OCI-LY3 (cell line): ENCODE data around the gene CACNA2D3.

Source experiments
- H2AFZ ChIP-seq: fragments of 200-600, 300-600 bp; shearing (Covaris generic); 2 replicates; pipeline ENCODE4 v1.6.0; 2014; ENCODE audit warnings: antibody characterized with exemption, low read depth, low read length
- H3K27ac ChIP-seq: fragments of 200-600, 300-600 bp; sonication (generic); 2 replicates; pipeline ENCODE4 v1.5.1; 2014; ENCODE audit warnings: mild to moderate bottlenecking, low read length, moderate library complexity, mixed read lengths
- H3K27me3 ChIP-seq: fragments of 200-600, 300-600 bp; sonication (generic); 2 replicates; pipeline ENCODE4 v1.6.1; 2014; ENCODE audit warnings: low read depth, low read length, mixed read lengths
- H3K36me3 ChIP-seq: fragments of 200-600, 300-600 bp; sonication (generic); replicated peaks from 2 replicates; pipeline ENCODE3; 2014; ENCODE audit warnings: low read depth, low read length, mixed read lengths
- H3K4me1 ChIP-seq: fragments of 300-600, 200-600 bp; sonication (generic); 2 replicates; pipeline ENCODE4 v1.6.1; 2014; ENCODE audit warnings: low read length, mixed read lengths
- H3K4me2 ChIP-seq: fragments of 200-600, 300-600 bp; sonication (generic); 2 replicates; pipeline ENCODE4 v1.6.1; 2014; ENCODE audit warnings: low read length, mixed read lengths
- H3K4me3 ChIP-seq: fragments of 300-600, 200-600 bp; sonication (generic); 2 replicates; pipeline ENCODE4 v1.5.1; 2014; ENCODE audit warnings: antibody characterized with exemption, mild to moderate bottlenecking, low read length, moderate library complexity
- H3K79me2 ChIP-seq: fragments of 300-600, 200-600 bp; shearing (Covaris generic); 2 replicates; pipeline ENCODE4 v1.6.1; 2014; ENCODE audit warnings: mild to moderate bottlenecking, low read length, mixed read lengths
- H3K9ac ChIP-seq: fragments of 300-600, 200-600 bp; shearing (Covaris generic); 2 replicates; pipeline ENCODE4 v1.6.0; 2014; ENCODE audit warnings: mild to moderate bottlenecking, low read length, moderate library complexity
- H3K9me3 ChIP-seq: fragments of 200-600, 300-600 bp; shearing (Covaris generic); 2 replicates; pipeline ENCODE4 v1.6.1; 2014; ENCODE audit warnings: low read length, mixed read lengths; ENCODE audit not compliant: insufficient read depth
- H4K20me1 ChIP-seq: fragments of 200-600, 300-600 bp; sonication (generic); 2 replicates; pipeline ENCODE4 v1.6.1; 2016; ENCODE audit warnings: low read length, mixed read lengths; ENCODE audit not compliant: insufficient read depth
- CTCF ChIP-seq: fragments of 200-600, 300-600 bp; sonication (generic); IDR thresholded peaks from 2 replicates; pipeline ENCODE4 v1.5.1; 2014; ENCODE audit warnings: antibody characterized with exemption, low read length, low read depth
- EZH2phosphoT487 ChIP-seq: fragments of 200-600 bp; shearing (Covaris generic); IDR thresholded peaks from 2 replicates; pipeline ENCODE4 v1.6.1; 2018; ENCODE audit warnings: antibody characterized with exemption, mixed run types, low read depth

The CACNA2D3 gene

GRCh38 chr3:54357301-54357700 lies 234.9 kb downstream of the CACNA2D3 start:
- Histone ChIP-seq H3K4me2 (no peak overlapping the region), H4K20me1 (no peaks in the 10 kb centered on the region), H3K9ac (no peak overlapping the region), H3K27me3 (peaks cover 8% of the 10 kb centered on the region; the same call in 1 of the 2 replicates), H3K36me3 (no peaks in the 10 kb centered on the region), H2AFZ (no peak overlapping the region), H3K27ac (no peak overlapping the region), H3K4me3 (no peak overlapping the region), H3K9me3 (no peaks in the 10 kb centered on the region), H3K79me2 (no peaks in the 10 kb centered on the region), H3K4me1 (no peaks in the 10 kb centered on the region)
- TF ChIP-seq CTCF, result no peak
- no peak for TF ChIP-seq EZH2phosphoT487

- Histone ChIP-seq H3K9ac (no peak overlapping the region), H3K9me3 (no peaks in the 10 kb centered on the region), H4K20me1 (no peaks in the 10 kb centered on the region), H3K4me2 (no peak overlapping the region), H3K4me3 (no peak overlapping the region), H3K79me2 (no peaks in the 10 kb centered on the region), H2AFZ (no peak overlapping the region), H3K36me3 (no peaks in the 10 kb centered on the region), H3K27me3 (peaks cover 5% of the 10 kb centered on the region; the same call in 1 of the 2 replicates), H3K27ac (no peak overlapping the region), H3K4me1 (no peaks in the 10 kb centered on the region)
- no peak for TF ChIP-seq CTCF
- TF ChIP-seq EZH2phosphoT487, result no peak
Measured at GRCh38 chr3:54358316-54358715, 236.0 kb downstream of the CACNA2D3 start.

- Histone ChIP-seq H3K9me3 (no peaks in the 10 kb centered on the region), H3K79me2 (no peaks in the 10 kb centered on the region), H3K36me3 (no peaks in the 10 kb centered on the region), H3K27ac (no peak overlapping the region), H3K4me2 (no peak overlapping the region), H3K27me3 (no peaks in the 10 kb centered on the region; the same call in 1 of the 2 replicates), H4K20me1 (no peaks in the 10 kb centered on the region), H3K9ac (no peak overlapping the region), H2AFZ (no peak overlapping the region), H3K4me1 (no peaks in the 10 kb centered on the region), H3K4me3 (no peak overlapping the region)
- TF ChIP-seq EZH2phosphoT487 (no peak), CTCF (no peak)
Measured at GRCh38 chr3:54358969-54359694, 236.8 kb downstream of the CACNA2D3 start.

- no peak overlapping the region for H3K27ac ChIP-seq
- no peak for TF ChIP-seq CTCF
- no peak for TF ChIP-seq EZH2phosphoT487
- no peaks in the 10 kb centered on the region for H3K4me1 ChIP-seq
- no peaks in the 10 kb centered on the region; the same call in 1 of the 2 replicates for H3K27me3 ChIP-seq
- no peak overlapping the region for H2AFZ ChIP-seq
- H3K4me3 ChIP-seq, result no peak overlapping the region
- no peaks in the 10 kb centered on the region for H3K36me3 ChIP-seq
- H3K9ac ChIP-seq, result no peak overlapping the region
- no peaks in the 10 kb centered on the region for H3K79me2 ChIP-seq
- H4K20me1 ChIP-seq, result no peaks in the 10 kb centered on the region
- no peak overlapping the region for H3K4me2 ChIP-seq
- no peaks in the 10 kb centered on the region for H3K9me3 ChIP-seq
Measured at GRCh38 chr3:54360320-54360719, 238.0 kb downstream of the CACNA2D3 start.
